GM12874 (cell line): ENCODE results near the gene WSB1.

Source experiments
- CTCF ChIP-seq: IDR thresholded peaks from 2 replicates; pipeline ENCODE4 v1.5.1; 2011; ENCODE audit warnings: low read depth, mild to moderate bottlenecking, control low read depth, low read length, moderate library complexity; ENCODE audit not compliant: insufficient read depth

Gene WSB1

GRCh38 chr17:27293359-27293897, 486 bp upstream of the WSB1 start:
- no peak for TF ChIP-seq CTCF

- TF ChIP-seq CTCF = no peak
Observed at GRCh38 chr17:27294689-27295630, 1.0 kb downstream of the WSB1 start.

GRCh38 chr17:27295945-27296344, 2.0 kb downstream of the WSB1 start:
- TF ChIP-seq CTCF = no peak

- no peak for TF ChIP-seq CTCF
Observed at GRCh38 chr17:27296428-27296979, 2.6 kb downstream of the WSB1 start.

- TF ChIP-seq CTCF = no peak
Observed at GRCh38 chr17:27299384-27300049, 5.6 kb downstream of the WSB1 start.

GRCh38 chr17:27303734-27304133, 9.8 kb downstream of the WSB1 start:
- no peak for TF ChIP-seq CTCF

GRCh38 chr17:27306276-27306835, 12.4 kb downstream of the WSB1 start:
- TF ChIP-seq CTCF = no peak
